ENCODE results near the gene PLD3.

GRCh38 chr19:40392123-40392522 is 43.6 kb downstream of the PLD3 start:
- TF ChIP-seq CTCF (conservative IDR thresholded peaks at IDR 0.05) (no peak), EZH2 (IDR thresholded peaks at IDR 0.05; ENCODE audit: low read depth) (no peak)

Data from PC-9 (cell line).